Fibroblast of lung (primary cell): Measurements from ENCODE around the gene STK32B. TPM values are rescaled to one million over a fixed set of nuclear protein-coding genes. Genes with fewer than 3 reads are reported as not detected.

Experiments used
- DNase-seq, 2 donors: peaks; one replicate each; pipeline versions ENCODE4 v3.0.0 to v3.0.0-alpha.2; 2010; ENCODE audit warnings: low read depth in 2 of 2
- H2AFZ ChIP-seq: 2 replicates; pipeline ENCODE4 v1.5.1; 2012; ENCODE audit warnings: low read length, control low read depth, inconsistent platforms
- H3K27ac ChIP-seq: 2 replicates; pipeline ENCODE4 v1.5.1; 2011; ENCODE audit warnings: low read length, control low read depth; ENCODE audit not compliant: insufficient read depth
- H3K27me3 ChIP-seq: 2 replicates; pipeline ENCODE4 v1.5.1; 2011; ENCODE audit warnings: mild to moderate bottlenecking, low read length; ENCODE audit not compliant: control insufficient read depth, insufficient read depth
- H3K36me3 ChIP-seq: 2 replicates; pipeline ENCODE4 v1.5.1; 2011; ENCODE audit warnings: low read length; ENCODE audit not compliant: control insufficient read depth, insufficient read depth
- H3K4me1 ChIP-seq: 2 replicates; pipeline ENCODE4 v1.5.1; 2011; ENCODE audit warnings: low read length; ENCODE audit not compliant: control insufficient read depth, insufficient read depth; ENCODE audit errors: extremely low read depth
- H3K4me2 ChIP-seq: 2 replicates; pipeline ENCODE4 v1.5.1; 2011; ENCODE audit warnings: low read length, control low read depth; ENCODE audit not compliant: insufficient read depth; ENCODE audit errors: extremely low read depth
- H3K4me3 ChIP-seq, 4 experiments: fragments of 200-600 bp in 1 of 4; sonication (generic) in 1 of 4; replicated peaks in 1 of 4; 2 replicates each; pipeline ENCODE4 v1.5.1; 2011 to 2016; ENCODE audit warnings: low read length in 4 of 4, low read depth in 3 of 4, mild to moderate bottlenecking in 3 of 4, control low read depth in 2 of 4, inconsistent platforms in 1 of 4, mixed read lengths in 1 of 4; ENCODE audit not compliant: insufficient read depth in 1 of 4; ENCODE audit errors: control extremely low read depth in 1 of 4
- H3K79me2 ChIP-seq: 2 replicates; pipeline ENCODE4 v1.5.1; 2012; ENCODE audit warnings: mild to moderate bottlenecking, low read length, inconsistent platforms; ENCODE audit not compliant: control insufficient read depth, insufficient read depth
- H3K9ac ChIP-seq: 2 replicates; pipeline ENCODE4 v1.5.1; 2011; ENCODE audit warnings: mild to moderate bottlenecking, low read length, control low read depth; ENCODE audit not compliant: insufficient read depth
- H3K9me3 ChIP-seq: 2 replicates; pipeline ENCODE4 v1.5.1; 2012; ENCODE audit warnings: low read depth, low read length; ENCODE audit not compliant: control insufficient read depth, insufficient read depth
- H4K20me1 ChIP-seq: 2 replicates; pipeline ENCODE4 v1.5.1; 2011; ENCODE audit warnings: low read length; ENCODE audit not compliant: control insufficient read depth, insufficient read depth; ENCODE audit errors: extremely low read depth
- CTCF ChIP-seq, 2 donors: IDR thresholded peaks in 1 of 2; conservative IDR thresholded peaks in 1 of 2; 1 replicate in 1 of 2; 2 replicates in 1 of 2; pipeline ENCODE4 v1.5.1; 2011 to 2012; ENCODE audit warnings: low read length in 2 of 2, control low read depth in 1 of 2, inconsistent platforms in 1 of 2, low read depth in 1 of 2, mild to moderate bottlenecking in 1 of 2
- EZH2 ChIP-seq: IDR thresholded peaks from 2 replicates; pipeline ENCODE4 v1.5.1; 2012; ENCODE audit warnings: low read length, control low read depth, mild to moderate bottlenecking; ENCODE audit errors: missing control alignments
- polyA plus RNA-seq, 2 donors: library from polyadenylated mRNA; depleted of rRNA in 1 of 2; stranded (reverse) in 1 of 2; unstranded in 1 of 2; fragments of >200 nt; gene quantifications; 2 replicates each; pipeline ENCODE4 v1.2.1, GENCODE V29; 2011 to 2012; ENCODE audit warnings: missing spikeins in 1 of 2
- total RNA-seq: library from RNA; depleted of rRNA; stranded (reverse); fragments of >200 nt; gene quantifications from 2 replicates; pipeline ENCODE4 v1.2.1, GENCODE V29; 2014

STK32B gene
- total and polyA plus RNA-seq, 2 donors (not counting 1 experiment from before 2014, with no cell fraction given), result 0.50 to 1.4 TPM

DNA sequence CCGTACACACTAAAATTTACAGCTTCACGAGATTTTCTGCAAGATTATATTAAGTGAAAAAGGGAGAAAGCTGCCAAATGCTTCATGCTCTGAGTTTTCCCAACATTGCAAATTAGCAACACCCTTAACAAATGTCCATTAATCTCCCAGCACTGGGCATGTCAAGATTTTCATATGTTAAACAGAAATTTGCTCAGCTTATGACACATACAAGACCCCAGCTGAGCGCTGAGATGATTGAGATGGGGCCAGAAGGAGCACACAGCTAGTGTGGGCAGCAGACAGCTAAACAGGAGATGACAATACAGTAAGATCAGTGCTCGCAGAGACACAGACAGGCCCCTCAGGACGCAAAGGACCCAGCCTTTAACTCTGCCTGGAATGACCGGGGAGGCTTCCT lies 208.8 kb downstream of the STK32B start:
- no peak overlapping the region for H3K4me3 ChIP-seq
- DNase-seq, result no peak
- TF ChIP-seq CTCF (conservative IDR thresholded peaks at IDR 0.05 in 1 of 2, IDR thresholded peaks at IDR 0.05 in 1 of 2; ENCODE audit: low read depth in 1 of 2, low read length in 2 of 2) (no peak), EZH2 (no peak)
- H3K36me3 ChIP-seq, result no peaks in the 10 kb centered on the region
- H2AFZ ChIP-seq, result no peak overlapping the region
- H3K4me2 ChIP-seq, result no peak overlapping the region
- H3K4me1 ChIP-seq, result no peaks in the 10 kb centered on the region
- no peaks in the 10 kb centered on the region for H3K9me3 ChIP-seq
- H3K27me3 ChIP-seq, result no peaks in the 10 kb centered on the region
- H3K9ac ChIP-seq, result no peak overlapping the region
- no peaks in the 10 kb centered on the region for H4K20me1 ChIP-seq
- H3K27ac ChIP-seq, result no peak overlapping the region
- H3K79me2 ChIP-seq, result no peaks in the 10 kb centered on the region

- Histone ChIP-seq H3K27me3 (no peaks in the 10 kb centered on the region), H2AFZ (no peak overlapping the region), H3K4me2 (no peak overlapping the region), H3K9me3 (no peaks in the 10 kb centered on the region), H3K4me3 (no peak overlapping the region), H3K9ac (no peak overlapping the region), H3K27ac (no peak overlapping the region), H4K20me1 (no peaks in the 10 kb centered on the region), H3K36me3 (no peaks in the 10 kb centered on the region), H3K79me2 (no peaks in the 10 kb centered on the region), H3K4me1 (no peaks in the 10 kb centered on the region)
- TF ChIP-seq CTCF (conservative IDR thresholded peaks at IDR 0.05 in 1 of 2, IDR thresholded peaks at IDR 0.05 in 1 of 2; ENCODE audit: low read depth in 1 of 2, low read length in 2 of 2) (no peak), EZH2 (no peak)
- no peak for DNase-seq
Observed at GRCh38 chr4:5261866-5262265, 210.6 kb downstream of the STK32B start.

DNA sequence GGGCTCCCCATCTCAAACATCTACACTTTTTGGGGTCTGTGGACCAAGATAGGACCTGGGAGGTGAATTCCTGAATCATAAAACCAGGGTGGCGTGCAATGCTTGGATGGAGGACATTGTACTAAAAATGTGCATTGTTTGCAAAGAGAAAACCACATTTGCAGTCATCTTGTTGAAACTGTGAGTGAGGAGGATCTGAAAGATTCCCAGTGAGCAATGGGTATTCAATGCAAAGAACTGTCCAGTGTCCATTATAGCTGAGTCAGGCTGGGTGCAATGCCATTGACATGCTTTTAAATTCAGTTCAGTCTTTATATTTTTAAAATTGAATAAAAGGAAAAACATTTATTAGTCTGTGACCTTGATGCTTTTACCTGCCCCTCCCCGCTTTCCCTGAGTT lies 215.7 kb downstream of the STK32B start:
- no peaks in the 10 kb centered on the region for H3K36me3 ChIP-seq
- H3K4me3 ChIP-seq, result no peak overlapping the region
- H3K27me3 ChIP-seq, result no peaks in the 10 kb centered on the region
- H3K27ac ChIP-seq, result no peak overlapping the region
- H3K4me1 ChIP-seq, result no peaks in the 10 kb centered on the region
- TF ChIP-seq CTCF (conservative IDR thresholded peaks at IDR 0.05 in 1 of 2, IDR thresholded peaks at IDR 0.05 in 1 of 2; ENCODE audit: low read depth in 1 of 2, low read length in 2 of 2), result no peak
- DNase-seq, result peak in 1 of 2 donors; percentile 1
- no peaks in the 10 kb centered on the region for H4K20me1 ChIP-seq
- H3K9me3 ChIP-seq, result no peaks in the 10 kb centered on the region
- H3K79me2 ChIP-seq, result no peaks in the 10 kb centered on the region
- no peak overlapping the region for H2AFZ ChIP-seq
- no peak overlapping the region for H3K9ac ChIP-seq
- no peak overlapping the region for H3K4me2 ChIP-seq
